Thoracic aorta (tissue), 2 donors: Measurements from ENCODE around the gene VASH1. TPM values are rescaled to one million over a fixed set of nuclear protein-coding genes. Genes with fewer than 3 reads are reported as not detected.

Experiments
- ATAC-seq: fragments of 150-250 bp; one replicate; pipeline ENCODE4 v1.8.0; 2017; ENCODE audit warnings: low read depth; ENCODE audit not compliant: insufficient number of reproducible peaks, low FRiP score
- DNase-seq: peaks from one replicate; pipeline ENCODE4 v3.0.0-alpha.2; 2020; ENCODE audit warnings: low spot score
- H3K27ac ChIP-seq, 2 donors: fragments of 200-600 bp; sonication (generic); 1 replicate in 1 of 2; 2 replicates in 1 of 2; pipeline ENCODE4 v1.5.1; 2016; ENCODE audit warnings: mild to moderate bottlenecking in 2 of 2, moderate library complexity in 2 of 2
- H3K27me3 ChIP-seq: fragments of 200-600 bp; sonication (generic); replicated peaks from 2 replicates; pipeline ENCODE4 v1.6.0; 2016; ENCODE audit warnings: mild to moderate bottlenecking; ENCODE audit not compliant: insufficient read depth
- H3K36me3 ChIP-seq: fragments of 200-600 bp; sonication (generic); one replicate; pipeline ENCODE4 v1.5.1; 2016
- H3K4me1 ChIP-seq, 2 donors: fragments of 200-600 bp; sonication (generic); 1 replicate in 1 of 2; 2 replicates in 1 of 2; pipeline versions ENCODE4 v1.5.1 to v1.6.0; 2016; ENCODE audit warnings: low read depth in 2 of 2, mild to moderate bottlenecking in 1 of 2; ENCODE audit not compliant: control insufficient read depth in 1 of 2
- H3K4me3 ChIP-seq: fragments of 200-600 bp; sonication (generic); 2 replicates; pipeline ENCODE4 v1.5.1; 2016; ENCODE audit warnings: mild to moderate bottlenecking
- H3K9me3 ChIP-seq: fragments of 200-600 bp; sonication (generic); 2 replicates; pipeline ENCODE4 v1.5.1; 2016
- CTCF ChIP-seq: fragments of 200-600 bp; sonication (generic); IDR thresholded peaks from one replicate; pipeline ENCODE4 v1.5.1; 2019; ENCODE audit warnings: antibody characterized with exemption
- total RNA-seq, 2 donors: library from RNA; depleted of rRNA; stranded (reverse); fragments of >200 nt; gene quantifications; one replicate each; pipeline versions ENCODE4 v1.1.0 to v1.2.3, GENCODE V29; 2016

VASH1 gene
- total RNA-seq, 2 donors from 2014 or later, result 21.5 to 27.7 TPM

GRCh38 chr14:76776428-76777251 lies 15.4 kb downstream of the VASH1 start:
- H3K27ac ChIP-seq, result no peak overlapping the region
- no peak overlapping the region for H3K4me3 ChIP-seq
- H3K36me3 ChIP-seq, result peaks cover 20% of the 10 kb centered on the region
- DNase-seq, result no peak
- ATAC-seq, result no peak
- no peaks in the 10 kb centered on the region for H3K27me3 ChIP-seq
- no peaks in the 10 kb centered on the region for H3K9me3 ChIP-seq
- TF ChIP-seq CTCF, result no peak
- peaks cover 20 to 45% of the 10 kb centered on the region in 2 donors for H3K4me1 ChIP-seq

GRCh38 chr14:76777721-76778120 lies 16.5 kb downstream of the VASH1 start:
- TF ChIP-seq CTCF, result no peak
- Histone ChIP-seq H3K9me3 (no peaks in the 10 kb centered on the region), H3K36me3 (peaks cover 20% of the 10 kb centered on the region), H3K27ac (no peak overlapping the region), H3K27me3 (no peaks in the 10 kb centered on the region), H3K4me3 (no peak overlapping the region), H3K4me1 (peaks cover 19 to 45% of the 10 kb centered on the region in 2 donors)
- DNase-seq (no peak), ATAC-seq (no peak)

GRCh38 chr14:76778546-76779215 lies 17.4 kb downstream of the VASH1 start:
- Histone ChIP-seq H3K27me3 (no peaks in the 10 kb centered on the region), H3K9me3 (no peaks in the 10 kb centered on the region), H3K4me3 (no peak overlapping the region), H3K27ac (no peak overlapping the region), H3K4me1 (peaks cover 13 to 44% of the 10 kb centered on the region in 2 donors), H3K36me3 (peaks cover 20% of the 10 kb centered on the region)
- no peak for TF ChIP-seq CTCF
- no peak for ATAC-seq
- DNase-seq, result no peak

GRCh38 chr14:76779221-76780057 lies 18.2 kb downstream of the VASH1 start:
- no peak for DNase-seq
- Histone ChIP-seq H3K4me3 (no peak overlapping the region), H3K4me1 (peaks cover 8 to 43% of the 10 kb centered on the region in 2 donors), H3K36me3 (peaks cover 20% of the 10 kb centered on the region), H3K9me3 (no peaks in the 10 kb centered on the region), H3K27me3 (no peaks in the 10 kb centered on the region), H3K27ac (no peak overlapping the region)
- ATAC-seq, result no peak
- TF ChIP-seq CTCF, result no peak

GRCh38 chr14:76780058-76780345 lies 18.7 kb downstream of the VASH1 start:
- Histone ChIP-seq H3K4me3 (no peak overlapping the region), H3K4me1 (peaks cover 8 to 47% of the 10 kb centered on the region in 2 donors), H3K36me3 (peaks cover 20% of the 10 kb centered on the region), H3K9me3 (no peaks in the 10 kb centered on the region), H3K27me3 (no peaks in the 10 kb centered on the region), H3K27ac (no peak overlapping the region)
- ATAC-seq, result no peak
- no peak for TF ChIP-seq CTCF
- DNase-seq, result no peak
